Measurements from ENCODE around the gene THTPA. TPM values are rescaled to one million over a fixed set of nuclear protein-coding genes. Genes with fewer than 3 reads are reported as not detected.

Gene THTPA
- total and polyA plus RNA-seq, 2 of the 13 experiments (the other 11 are each of a cell fraction or from before 2014, with no cell fraction given) = 7.4 to 8.7 TPM

GRCh38 chr14:23539248-23540140 lies 16.6 kb upstream of the THTPA start (continued):
- TF ChIP-seq HMGXB4 (CRISPR knock-in tag; IDR thresholded peaks at IDR 0.05; ENCODE audit: borderline replicate concordance in 1 of 2, low read depth in 1 of 2) (peak; percentile 49 to 75; a peak in 3 of 4 replicates), ZBTB20 (CRISPR knock-in tag; IDR thresholded peaks at IDR 0.05; ENCODE audit: borderline replicate concordance, low read depth) (no peak), REPIN1 (CRISPR knock-in tag; IDR thresholded peaks at IDR 0.05; ENCODE audit: borderline replicate concordance, low read depth) (peak; percentile 46; the same call in 1 of the 2 replicates), GPN1 (CRISPR knock-in tag; IDR thresholded peaks at IDR 0.05; ENCODE audit: borderline replicate concordance) (no peak), AHR (CRISPR knock-in tag; IDR thresholded peaks at IDR 0.05) (peak; percentile 68; the same call in 1 of the 2 replicates), ZNF768 (CRISPR knock-in tag; IDR thresholded peaks at IDR 0.05) (peak; percentile 34; the same call in 1 of the 2 replicates), MAZ (IDR thresholded peaks at IDR 0.05; ENCODE audit: borderline replicate concordance, low read depth, low read length) (0 out of 2 replicates have a peak, but pooled peaks have one; percentile 64), MAZ (CRISPR knock-in tag; IDR thresholded peaks at IDR 0.05; ENCODE audit: low read depth) (peak; percentile 64; the same call in 1 of the 2 replicates)
- TF ChIP-seq, protein P1, sequence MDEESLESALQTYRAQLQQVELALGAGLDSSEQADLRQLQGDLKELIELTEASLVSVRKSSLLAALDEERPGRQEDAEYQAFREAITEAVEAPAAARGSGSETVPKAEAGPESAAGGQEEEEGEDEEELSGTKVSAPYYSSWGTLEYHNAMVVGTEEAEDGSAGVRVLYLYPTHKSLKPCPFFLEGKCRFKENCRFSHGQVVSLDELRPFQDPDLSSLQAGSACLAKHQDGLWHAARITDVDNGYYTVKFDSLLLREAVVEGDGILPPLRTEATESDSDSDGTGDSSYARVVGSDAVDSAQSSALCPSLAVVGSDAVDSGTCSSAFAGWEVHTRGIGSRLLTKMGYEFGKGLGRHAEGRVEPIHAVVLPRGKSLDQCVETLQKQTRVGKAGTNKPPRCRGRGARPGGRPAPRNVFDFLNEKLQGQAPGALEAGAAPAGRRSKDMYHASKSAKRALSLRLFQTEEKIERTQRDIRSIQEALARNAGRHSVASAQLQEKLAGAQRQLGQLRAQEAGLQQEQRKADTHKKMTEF (CRISPR knock-in tag; IDR thresholded peaks at IDR 0.05) = 0 out of 2 replicates have a peak, but pooled peaks have one; percentile 23
- TF ChIP-seq, protein P2, sequence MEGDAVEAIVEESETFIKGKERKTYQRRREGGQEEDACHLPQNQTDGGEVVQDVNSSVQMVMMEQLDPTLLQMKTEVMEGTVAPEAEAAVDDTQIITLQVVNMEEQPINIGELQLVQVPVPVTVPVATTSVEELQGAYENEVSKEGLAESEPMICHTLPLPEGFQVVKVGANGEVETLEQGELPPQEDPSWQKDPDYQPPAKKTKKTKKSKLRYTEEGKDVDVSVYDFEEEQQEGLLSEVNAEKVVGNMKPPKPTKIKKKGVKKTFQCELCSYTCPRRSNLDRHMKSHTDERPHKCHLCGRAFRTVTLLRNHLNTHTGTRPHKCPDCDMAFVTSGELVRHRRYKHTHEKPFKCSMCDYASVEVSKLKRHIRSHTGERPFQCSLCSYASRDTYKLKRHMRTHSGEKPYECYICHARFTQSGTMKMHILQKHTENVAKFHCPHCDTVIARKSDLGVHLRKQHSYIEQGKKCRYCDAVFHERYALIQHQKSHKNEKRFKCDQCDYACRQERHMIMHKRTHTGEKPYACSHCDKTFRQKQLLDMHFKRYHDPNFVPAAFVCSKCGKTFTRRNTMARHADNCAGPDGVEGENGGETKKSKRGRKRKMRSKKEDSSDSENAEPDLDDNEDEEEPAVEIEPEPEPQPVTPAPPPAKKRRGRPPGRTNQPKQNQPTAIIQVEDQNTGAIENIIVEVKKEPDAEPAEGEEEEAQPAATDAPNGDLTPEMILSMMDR (CRISPR knock-in tag; IDR thresholded peaks at IDR 0.05) = peak; percentile 96
- TF ChIP-seq, protein P3, sequence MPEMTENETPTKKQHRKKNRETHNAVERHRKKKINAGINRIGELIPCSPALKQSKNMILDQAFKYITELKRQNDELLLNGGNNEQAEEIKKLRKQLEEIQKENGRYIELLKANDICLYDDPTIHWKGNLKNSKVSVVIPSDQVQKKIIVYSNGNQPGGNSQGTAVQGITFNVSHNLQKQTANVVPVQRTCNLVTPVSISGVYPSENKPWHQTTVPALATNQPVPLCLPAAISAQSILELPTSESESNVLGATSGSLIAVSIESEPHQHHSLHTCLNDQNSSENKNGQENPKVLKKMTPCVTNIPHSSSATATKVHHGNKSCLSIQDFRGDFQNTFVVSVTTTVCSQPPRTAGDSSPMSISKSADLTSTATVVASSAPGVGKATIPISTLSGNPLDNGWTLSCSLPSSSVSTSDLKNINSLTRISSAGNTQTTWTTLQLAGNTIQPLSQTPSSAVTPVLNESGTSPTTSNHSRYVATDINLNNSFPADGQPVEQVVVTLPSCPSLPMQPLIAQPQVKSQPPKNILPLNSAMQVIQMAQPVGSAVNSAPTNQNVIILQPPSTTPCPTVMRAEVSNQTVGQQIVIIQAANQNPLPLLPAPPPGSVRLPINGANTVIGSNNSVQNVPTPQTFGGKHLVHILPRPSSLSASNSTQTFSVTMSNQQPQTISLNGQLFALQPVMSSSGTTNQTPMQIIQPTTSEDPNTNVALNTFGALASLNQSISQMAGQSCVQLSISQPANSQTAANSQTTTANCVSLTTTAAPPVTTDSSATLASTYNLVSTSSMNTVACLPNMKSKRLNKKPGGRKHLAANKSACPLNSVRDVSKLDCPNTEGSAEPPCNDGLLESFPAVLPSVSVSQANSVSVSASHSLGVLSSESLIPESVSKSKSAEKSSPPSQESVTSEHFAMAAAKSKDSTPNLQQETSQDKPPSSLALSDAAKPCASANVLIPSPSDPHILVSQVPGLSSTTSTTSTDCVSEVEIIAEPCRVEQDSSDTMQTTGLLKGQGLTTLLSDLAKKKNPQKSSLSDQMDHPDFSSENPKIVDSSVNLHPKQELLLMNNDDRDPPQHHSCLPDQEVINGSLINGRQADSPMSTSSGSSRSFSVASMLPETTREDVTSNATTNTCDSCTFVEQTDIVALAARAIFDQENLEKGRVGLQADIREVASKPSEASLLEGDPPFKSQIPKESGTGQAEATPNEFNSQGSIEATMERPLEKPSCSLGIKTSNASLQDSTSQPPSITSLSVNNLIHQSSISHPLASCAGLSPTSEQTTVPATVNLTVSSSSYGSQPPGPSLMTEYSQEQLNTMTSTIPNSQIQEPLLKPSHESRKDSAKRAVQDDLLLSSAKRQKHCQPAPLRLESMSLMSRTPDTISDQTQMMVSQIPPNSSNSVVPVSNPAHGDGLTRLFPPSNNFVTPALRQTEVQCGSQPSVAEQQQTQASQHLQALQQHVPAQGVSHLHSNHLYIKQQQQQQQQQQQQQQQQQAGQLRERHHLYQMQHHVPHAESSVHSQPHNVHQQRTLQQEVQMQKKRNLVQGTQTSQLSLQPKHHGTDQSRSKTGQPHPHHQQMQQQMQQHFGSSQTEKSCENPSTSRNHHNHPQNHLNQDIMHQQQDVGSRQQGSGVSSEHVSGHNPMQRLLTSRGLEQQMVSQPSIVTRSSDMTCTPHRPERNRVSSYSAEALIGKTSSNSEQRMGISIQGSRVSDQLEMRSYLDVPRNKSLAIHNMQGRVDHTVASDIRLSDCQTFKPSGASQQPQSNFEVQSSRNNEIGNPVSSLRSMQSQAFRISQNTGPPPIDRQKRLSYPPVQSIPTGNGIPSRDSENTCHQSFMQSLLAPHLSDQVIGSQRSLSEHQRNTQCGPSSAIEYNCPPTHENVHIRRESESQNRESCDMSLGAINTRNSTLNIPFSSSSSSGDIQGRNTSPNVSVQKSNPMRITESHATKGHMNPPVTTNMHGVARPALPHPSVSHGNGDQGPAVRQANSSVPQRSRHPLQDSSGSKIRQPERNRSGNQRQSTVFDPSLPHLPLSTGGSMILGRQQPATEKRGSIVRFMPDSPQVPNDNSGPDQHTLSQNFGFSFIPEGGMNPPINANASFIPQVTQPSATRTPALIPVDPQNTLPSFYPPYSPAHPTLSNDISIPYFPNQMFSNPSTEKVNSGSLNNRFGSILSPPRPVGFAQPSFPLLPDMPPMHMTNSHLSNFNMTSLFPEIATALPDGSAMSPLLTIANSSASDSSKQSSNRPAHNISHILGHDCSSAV (CRISPR knock-in tag; IDR thresholded peaks at IDR 0.05; ENCODE audit: borderline replicate concordance) = no peak

Measured in HepG2 (cell line).